Smooth muscle cell (in vitro differentiated cells): Measurements from ENCODE around the gene TIMM22. TPM values are rescaled to one million over a fixed set of nuclear protein-coding genes. Genes with fewer than 3 reads are reported as not detected.

Experiments
- DNase-seq: peaks from one replicate; lab custom pipeline; 2025; ENCODE audit not compliant: unreplicated experiment; lab: John Stamatoyannopoulos, UW
- H2AFZ ChIP-seq: fragments of 200-600 bp; sonication (generic); 2 replicates; pipeline ENCODE4 v1.6.0; 2016; ENCODE audit warnings: antibody characterized with exemption, low read depth, mild to moderate bottlenecking
- H3F3A ChIP-seq: fragments of 200-600 bp; sonication (generic); 2 replicates; pipeline ENCODE4 v1.6.0; 2017; ENCODE audit warnings: antibody characterized with exemption, low read depth
- H3K27ac ChIP-seq: fragments of 200-600 bp; sonication (generic); 2 replicates; pipeline ENCODE4 v1.5.1; 2016; ENCODE audit warnings: low read depth, mild to moderate bottlenecking
- H3K27me3 ChIP-seq: fragments of 200-600 bp; sonication (generic); 2 replicates; pipeline ENCODE4 v1.6.1; 2016; ENCODE audit warnings: low read depth, mild to moderate bottlenecking
- H3K36me3 ChIP-seq: fragments of 200-600 bp; sonication (generic); 2 replicates; pipeline ENCODE4 v1.5.1; 2016; ENCODE audit warnings: low read depth
- H3K4me1 ChIP-seq: fragments of 200-600 bp; sonication (generic); 2 replicates; pipeline ENCODE4 v1.5.1; 2016; ENCODE audit warnings: low read depth
- H3K4me2 ChIP-seq: fragments of 200-600 bp; sonication (generic); 2 replicates; pipeline ENCODE4 v1.6.0; 2016; ENCODE audit warnings: mild to moderate bottlenecking
- H3K4me3 ChIP-seq: fragments of 200-600 bp; sonication (generic); 2 replicates; pipeline ENCODE4 v1.5.1; 2016; ENCODE audit warnings: mild to moderate bottlenecking
- H3K79me2 ChIP-seq: fragments of 200-600 bp; sonication (generic); 2 replicates; pipeline ENCODE4 v1.6.0; 2016; ENCODE audit warnings: low read depth, mild to moderate bottlenecking
- H3K9ac ChIP-seq: fragments of 200-600 bp; sonication (generic); 2 replicates; pipeline ENCODE4 v1.6.0; 2016; ENCODE audit warnings: low read depth
- H3K9me3 ChIP-seq: fragments of 200-600 bp; sonication (generic); replicated peaks from 2 replicates; pipeline ENCODE4 v1.5.1; 2016; ENCODE audit warnings: low read depth
- H4K20me1 ChIP-seq: fragments of 200-600 bp; sonication (generic); 2 replicates; pipeline ENCODE4 v1.6.0; 2016; ENCODE audit warnings: low read depth
- WGBS: methylation state at CpG from one replicate; pipeline ENCODE4 v1.1.7; 2016; ENCODE audit warnings: low lambda C conversion rate; 5-methylcytosine and 5-hydroxymethylcytosine counted together
- polyA plus RNA-seq: library from polyadenylated mRNA; unstranded; fragments of >200 nt; fragmentation: Nextera tagmentation; extraction: Ambion mirVana; gene quantifications from 2 replicates; pipeline ENCODE4 v1.2.1, GENCODE V29; 2016
- total RNA-seq: library from RNA; depleted of rRNA; stranded (reverse); fragments of >200 nt; gene quantifications from 2 replicates; pipeline ENCODE4 v1.2.3, GENCODE V29; 2014
- TF ChIP-seq, protein P1 (sequence below): fragments of 200-600 bp; sonication (generic); IDR thresholded peaks from 2 replicates; pipeline ENCODE4 v1.5.1; 2017; ENCODE audit warnings: borderline replicate concordance, mild to moderate bottlenecking, antibody characterized with exemption; ENCODE audit not compliant: insufficient read depth, poor library complexity, severe bottlenecking

The TIMM22 gene
- total and polyA plus RNA-seq, 2 experiments from 2014 or later, result 13.7 to 24.0 TPM

DNA sequence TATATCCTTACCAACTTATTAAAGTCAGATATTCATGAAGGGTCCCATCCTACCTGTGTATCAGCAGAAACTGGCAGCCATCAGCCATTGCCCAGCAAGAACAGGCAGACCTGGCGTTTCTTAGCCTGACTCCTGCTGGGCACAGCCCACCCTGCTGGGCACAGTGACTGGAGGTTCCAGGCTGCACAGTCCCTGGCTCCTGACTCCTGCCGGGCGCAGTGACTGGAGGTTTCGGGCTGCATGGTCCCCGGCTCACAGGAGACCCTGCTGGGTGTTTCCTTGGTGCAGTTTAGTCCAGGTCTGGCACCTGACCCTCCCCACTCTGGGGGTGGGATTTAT is 6.7 kb downstream of the TIMM22 start:
- H3K4me2 ChIP-seq, result no peak overlapping the region
- no peaks in the 10 kb centered on the region for H3K36me3 ChIP-seq
- H3F3A ChIP-seq, result peaks cover 14% of the 10 kb centered on the region
- 96% methylated on average over 5 of the region's 5 CpGs for WGBS
- H4K20me1 ChIP-seq, result peaks cover 34% of the 10 kb centered on the region
- DNase-seq, result no peak
- H3K27me3 ChIP-seq, result no peaks in the 10 kb centered on the region
- H3K9me3 ChIP-seq, result no peaks in the 10 kb centered on the region
- H2AFZ ChIP-seq, result no peak overlapping the region
- no peak overlapping the region for H3K27ac ChIP-seq
- H3K9ac ChIP-seq, result no peak overlapping the region
- no peak overlapping the region for H3K4me3 ChIP-seq
- TF ChIP-seq, protein P1, sequence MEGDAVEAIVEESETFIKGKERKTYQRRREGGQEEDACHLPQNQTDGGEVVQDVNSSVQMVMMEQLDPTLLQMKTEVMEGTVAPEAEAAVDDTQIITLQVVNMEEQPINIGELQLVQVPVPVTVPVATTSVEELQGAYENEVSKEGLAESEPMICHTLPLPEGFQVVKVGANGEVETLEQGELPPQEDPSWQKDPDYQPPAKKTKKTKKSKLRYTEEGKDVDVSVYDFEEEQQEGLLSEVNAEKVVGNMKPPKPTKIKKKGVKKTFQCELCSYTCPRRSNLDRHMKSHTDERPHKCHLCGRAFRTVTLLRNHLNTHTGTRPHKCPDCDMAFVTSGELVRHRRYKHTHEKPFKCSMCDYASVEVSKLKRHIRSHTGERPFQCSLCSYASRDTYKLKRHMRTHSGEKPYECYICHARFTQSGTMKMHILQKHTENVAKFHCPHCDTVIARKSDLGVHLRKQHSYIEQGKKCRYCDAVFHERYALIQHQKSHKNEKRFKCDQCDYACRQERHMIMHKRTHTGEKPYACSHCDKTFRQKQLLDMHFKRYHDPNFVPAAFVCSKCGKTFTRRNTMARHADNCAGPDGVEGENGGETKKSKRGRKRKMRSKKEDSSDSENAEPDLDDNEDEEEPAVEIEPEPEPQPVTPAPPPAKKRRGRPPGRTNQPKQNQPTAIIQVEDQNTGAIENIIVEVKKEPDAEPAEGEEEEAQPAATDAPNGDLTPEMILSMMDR, result no peak
- no peaks in the 10 kb centered on the region for H3K79me2 ChIP-seq
- no peaks in the 10 kb centered on the region for H3K4me1 ChIP-seq

DNA sequence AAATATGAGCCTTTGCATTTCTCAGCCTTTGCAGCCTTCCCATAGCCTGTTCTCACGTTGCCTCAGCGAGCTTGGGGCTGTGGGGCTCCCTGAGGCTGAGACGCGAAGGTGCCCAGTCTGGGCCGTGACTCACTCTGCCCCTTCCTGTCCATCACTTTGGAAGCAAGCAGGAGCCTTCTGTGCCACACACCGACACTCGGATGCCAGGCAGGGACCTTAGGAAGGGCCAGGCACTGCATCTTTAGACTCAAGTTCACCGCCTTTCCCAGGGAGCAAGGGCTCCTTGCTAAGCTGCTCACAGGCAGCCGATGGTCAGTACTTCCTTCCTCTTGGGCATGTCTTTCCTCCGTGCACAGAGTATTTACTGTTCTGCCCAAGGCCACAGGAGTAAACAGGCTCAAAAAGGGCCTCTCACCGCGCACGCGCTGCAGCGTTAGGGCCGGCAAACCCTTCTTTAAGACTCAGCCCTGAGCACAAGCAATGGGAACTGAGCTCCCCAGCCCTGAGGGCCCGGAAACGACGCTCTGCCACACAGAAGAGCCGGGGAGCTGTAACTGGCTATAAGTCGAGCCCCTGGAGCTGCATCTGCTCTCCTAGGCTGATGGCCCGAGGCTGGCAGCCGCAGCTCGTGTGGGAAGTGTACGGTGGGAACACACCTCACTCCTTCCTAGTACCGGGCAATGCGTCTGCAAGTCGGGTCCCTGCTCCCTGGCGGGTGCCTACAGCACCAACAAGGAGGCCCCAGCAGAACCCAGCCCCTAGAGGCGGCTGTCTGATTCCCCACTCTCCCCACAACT is 7.2 kb downstream of the TIMM22 start:
- no peak for DNase-seq
- TF ChIP-seq, protein P1, result no peak
- Histone ChIP-seq H2AFZ (no peak overlapping the region), H3K9ac (no peak overlapping the region), H3K4me2 (no peak overlapping the region), H3K27me3 (no peaks in the 10 kb centered on the region), H3K79me2 (no peaks in the 10 kb centered on the region), H3K4me3 (no peak overlapping the region), H3K4me1 (no peaks in the 10 kb centered on the region), H3K27ac (no peak overlapping the region), H3K9me3 (no peaks in the 10 kb centered on the region), H3F3A (peaks cover 14% of the 10 kb centered on the region), H4K20me1 (peaks cover 30% of the 10 kb centered on the region), H3K36me3 (no peaks in the 10 kb centered on the region)
- 94% methylated on average over 30 of the region's 30 CpGs for WGBS

DNA sequence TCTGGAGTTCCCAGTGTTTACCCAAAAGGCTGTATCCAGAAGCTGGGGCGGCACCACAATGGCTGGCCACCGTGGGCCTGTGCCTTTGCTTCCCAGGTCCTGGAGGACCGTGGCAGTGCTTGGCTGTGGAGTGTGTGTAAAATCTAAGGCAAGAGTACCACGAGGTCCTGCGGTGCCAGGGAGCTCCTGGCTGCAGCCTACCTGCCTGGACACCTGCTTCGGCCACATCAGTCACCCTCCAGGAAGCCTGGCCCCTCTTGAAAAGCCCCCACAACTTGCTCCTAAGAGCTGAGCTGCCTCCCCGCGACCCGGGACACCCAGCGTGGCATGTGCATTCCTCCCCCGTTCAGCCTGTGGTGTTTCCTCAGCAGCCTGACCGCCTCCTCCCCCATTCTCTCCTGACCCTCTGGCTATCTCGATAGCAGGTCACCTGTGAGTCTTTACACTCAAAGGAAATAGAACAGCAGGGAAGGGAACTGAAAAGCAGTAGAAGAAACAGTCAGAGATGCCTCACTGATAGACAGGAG is 7.9 kb downstream of the TIMM22 start:
- Histone ChIP-seq H3F3A (peaks cover 14% of the 10 kb centered on the region), H3K9me3 (no peaks in the 10 kb centered on the region), H3K9ac (no peak overlapping the region), H3K4me2 (no peak overlapping the region), H3K27ac (no peak overlapping the region), H3K79me2 (no peaks in the 10 kb centered on the region), H2AFZ (no peak overlapping the region), H3K27me3 (no peaks in the 10 kb centered on the region), H3K36me3 (no peaks in the 10 kb centered on the region), H3K4me1 (no peaks in the 10 kb centered on the region), H4K20me1 (peaks cover 23% of the 10 kb centered on the region), H3K4me3 (no peak overlapping the region)
- DNase-seq, result no peak
- TF ChIP-seq, protein P1, result no peak
- WGBS, result 86% methylated on average over 13 of the region's 13 CpGs
